HG03066 (cell line): ENCODE data around the gene SORBS1.

Experiments
- ATAC-seq: cut with Tn5 transposase; IDR thresholded peaks from one replicate; pipeline ENCODE4 v1.9.1; 2021; ENCODE audit warnings: low read depth; ENCODE audit not compliant: unreplicated experiment

SORBS1 gene

GRCh38 chr10:95280637-95281036 is 280.5 kb downstream of the SORBS1 start:
- ATAC-seq, result no peak

DNA sequence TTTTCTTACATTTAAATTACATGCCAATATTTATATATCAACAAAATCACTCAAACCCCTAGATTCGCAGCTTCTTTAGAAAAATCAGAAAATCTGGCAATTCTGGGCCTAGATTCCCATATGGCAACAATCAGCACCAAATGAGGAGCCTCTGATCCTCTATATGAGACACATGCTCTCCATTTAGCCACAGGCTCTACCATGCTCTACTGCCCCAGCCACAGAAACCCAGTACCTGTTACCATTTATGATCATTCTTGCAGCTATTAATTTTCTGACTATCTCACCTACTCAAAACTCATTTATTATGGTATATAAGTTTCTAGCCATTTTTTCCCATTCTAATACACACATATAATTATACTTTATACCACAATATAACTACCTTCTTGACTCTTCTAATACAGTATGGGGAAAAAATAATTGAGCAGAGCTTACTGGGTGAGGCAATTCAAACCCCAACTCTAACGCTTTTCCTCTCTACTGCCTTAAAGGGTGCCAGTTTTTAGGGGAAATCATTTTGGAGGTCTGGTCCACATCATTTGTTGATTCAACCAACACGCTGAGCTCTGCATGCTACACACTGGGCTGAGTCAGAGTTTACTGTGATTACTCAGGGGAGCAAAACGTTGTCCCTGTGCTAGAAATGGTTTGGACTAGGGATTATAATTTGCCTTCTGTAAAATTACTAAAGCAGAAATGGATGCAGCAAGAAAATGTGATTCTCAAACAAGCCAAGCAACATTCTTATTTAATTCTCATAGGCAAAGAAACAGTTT is 281.9 kb downstream of the SORBS1 start:
- no peak for ATAC-seq

DNA sequence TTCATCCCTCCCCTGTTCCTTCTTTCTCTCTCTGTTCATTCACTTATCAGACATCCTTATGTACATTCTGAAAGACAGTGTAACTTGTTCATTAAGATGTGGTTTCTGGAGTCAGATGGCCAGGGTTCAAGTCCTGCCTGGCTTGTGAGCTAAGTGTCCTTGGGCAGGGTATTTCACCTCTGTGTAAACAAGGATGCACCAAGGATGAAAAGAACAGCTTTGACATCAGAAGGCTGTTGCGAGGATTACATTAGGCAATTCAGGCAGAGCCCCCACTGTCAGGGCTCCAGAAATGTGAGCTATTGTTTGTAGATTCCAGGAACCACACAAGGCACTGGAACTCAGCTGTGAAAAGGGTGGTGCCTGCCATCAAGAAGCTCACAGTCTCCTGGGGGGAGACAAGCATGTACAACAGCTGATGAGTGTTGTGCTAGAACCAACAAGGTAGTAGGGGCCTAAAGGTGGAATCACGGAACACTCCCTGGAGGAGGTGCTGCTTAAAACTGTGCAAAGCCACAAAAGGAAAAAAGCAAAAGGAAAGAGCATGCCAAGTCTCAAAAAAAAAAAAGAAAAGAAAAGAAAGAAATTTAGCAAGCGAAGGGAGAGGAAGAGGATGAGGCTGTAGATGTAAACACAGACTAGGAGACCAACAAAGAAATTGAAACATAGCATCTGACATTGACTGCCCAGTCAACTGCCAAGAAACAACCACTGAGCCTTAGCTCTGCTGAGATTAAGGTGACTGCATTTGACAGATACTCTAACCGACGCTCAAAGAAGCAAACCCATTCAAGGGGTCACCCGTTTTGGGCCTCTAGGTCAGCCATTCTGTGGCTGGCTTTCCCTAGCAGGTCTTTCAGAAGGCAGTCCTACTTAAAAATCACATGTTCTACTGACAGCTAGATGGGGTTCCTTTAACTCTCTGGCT is 282.8 kb downstream of the SORBS1 start:
- no peak for ATAC-seq

- ATAC-seq, result no peak
Measured at GRCh38 chr10:95277614-95278013, 283.6 kb downstream of the SORBS1 start.

GRCh38 chr10:95277201-95277570 is 284.0 kb downstream of the SORBS1 start:
- ATAC-seq, result no peak

- ATAC-seq, result no peak
Measured at GRCh38 chr10:95276367-95277200, 284.6 kb downstream of the SORBS1 start.

GRCh38 chr10:95275726-95276366 is 285.3 kb downstream of the SORBS1 start:
- ATAC-seq, result no peak

DNA sequence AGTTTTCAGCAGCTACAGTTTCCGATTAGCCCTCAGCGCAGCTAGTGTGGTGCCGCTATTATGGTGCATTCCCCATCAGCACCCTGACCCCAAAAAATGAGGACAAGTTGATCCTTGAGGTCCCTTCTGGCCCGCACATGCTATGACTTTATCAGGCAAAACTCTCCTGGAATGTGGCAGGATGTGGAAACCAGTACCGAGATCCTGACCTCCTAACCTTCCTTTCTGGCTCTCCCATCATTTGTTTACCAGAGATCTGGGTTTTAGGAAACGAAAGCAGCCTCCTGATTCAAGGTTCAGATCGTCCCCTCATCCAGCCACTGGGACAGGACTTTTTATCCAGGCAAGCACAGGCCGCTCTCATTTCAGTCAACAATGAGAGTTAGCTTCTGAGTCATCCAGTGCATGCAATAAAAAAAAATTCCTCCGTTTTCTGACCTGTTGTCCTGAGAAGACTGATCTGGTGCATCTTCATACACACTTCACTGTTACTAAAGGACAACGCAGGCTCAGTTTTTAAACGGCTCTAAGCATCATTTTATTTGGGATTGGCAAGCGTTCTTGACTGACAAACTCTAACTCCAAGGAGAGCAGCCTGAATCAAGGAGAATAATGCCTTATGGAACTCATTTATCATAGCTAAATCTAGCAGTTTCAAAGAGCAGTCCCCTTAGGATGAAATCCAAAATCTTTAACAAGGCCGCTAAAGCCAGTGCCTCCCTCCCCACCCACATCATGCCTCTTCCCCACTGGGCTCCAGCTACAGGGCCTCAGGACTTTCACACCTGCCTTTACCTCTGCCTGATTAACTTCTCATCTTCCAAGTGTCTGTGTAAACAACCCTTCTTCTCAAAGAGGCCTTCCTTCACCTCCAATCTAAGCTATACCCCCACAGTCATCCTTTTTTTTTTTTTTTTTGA is 287.5 kb downstream of the SORBS1 start:
- ATAC-seq, result no peak

DNA sequence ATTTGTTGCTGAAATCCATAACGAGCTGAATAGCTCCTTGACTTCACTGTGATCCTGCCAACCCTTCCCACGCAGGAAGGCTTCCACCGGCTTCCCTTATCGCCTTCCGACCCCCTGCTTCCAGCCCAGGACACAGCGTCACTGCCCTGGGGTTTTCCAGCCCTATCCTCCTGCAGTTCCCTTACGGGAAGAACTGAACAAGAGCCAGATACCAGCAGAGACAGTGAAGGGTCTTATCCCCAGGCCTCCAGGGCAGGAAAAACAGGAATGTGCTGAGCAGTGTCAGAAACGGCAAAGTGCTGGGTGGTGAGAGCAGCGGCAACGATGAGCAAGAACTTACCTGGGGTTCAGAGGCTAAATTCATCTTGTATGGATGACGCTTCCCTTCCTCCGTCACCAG is 292.7 kb downstream of the SORBS1 start:
- no peak for ATAC-seq

DNA sequence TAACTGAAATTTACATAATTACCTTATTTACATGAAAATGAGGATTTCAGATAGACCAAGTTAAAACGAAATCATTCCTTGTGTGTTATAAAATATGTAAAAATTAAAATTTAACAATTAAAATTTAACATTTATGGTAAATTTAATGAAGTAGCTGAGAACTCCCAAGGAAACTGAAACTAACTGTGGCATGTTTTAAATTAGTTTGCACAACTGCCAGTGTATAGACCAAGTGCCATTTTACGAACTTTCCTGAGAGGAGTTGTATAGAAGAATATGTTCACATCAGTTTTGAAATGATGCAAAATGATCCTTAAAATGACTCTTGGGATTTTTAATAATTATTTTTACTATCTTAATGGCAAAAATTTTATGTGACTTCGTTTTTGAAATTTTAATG is 293.9 kb downstream of the SORBS1 start:
- no peak for ATAC-seq

DNA sequence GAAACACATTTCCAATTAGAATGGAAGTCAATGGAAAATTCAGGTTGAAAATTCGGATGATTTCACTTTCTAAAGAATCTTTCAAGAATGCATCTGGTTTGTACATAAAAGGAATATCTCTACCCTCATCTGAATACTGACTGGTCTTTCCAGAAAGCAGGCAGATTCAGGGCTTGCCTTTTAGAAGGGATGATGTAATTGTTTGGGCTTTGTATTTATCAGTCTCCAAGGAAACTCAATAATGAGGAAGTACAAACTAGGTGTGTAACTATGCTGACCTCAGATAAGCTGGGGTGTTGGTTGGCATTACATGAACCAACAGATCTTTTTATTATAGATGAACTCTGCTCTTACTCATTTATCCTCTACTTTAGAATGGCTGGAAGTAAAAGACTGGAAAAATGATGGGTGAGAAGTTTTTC is 294.5 kb downstream of the SORBS1 start:
- peak; percentile 84 for ATAC-seq

DNA sequence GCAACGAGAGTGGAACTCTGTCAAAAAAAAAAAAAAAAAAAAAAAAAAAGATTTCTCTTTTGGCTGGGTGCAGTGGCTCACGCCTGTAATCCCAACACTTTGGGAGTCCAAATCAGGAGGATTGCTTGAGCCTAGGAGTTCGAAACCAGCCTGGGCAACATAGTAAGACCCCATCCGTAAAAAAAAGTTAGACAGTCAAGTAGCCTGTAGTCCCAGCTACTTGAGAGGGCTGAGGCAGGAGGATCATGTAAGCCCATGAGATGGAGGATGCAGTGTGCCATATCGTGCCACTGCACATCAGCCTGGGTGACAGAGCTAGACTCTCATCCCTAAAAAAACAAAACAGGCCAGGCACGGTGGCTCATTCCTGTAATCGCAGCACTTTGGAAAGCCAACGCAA is 295.6 kb downstream of the SORBS1 start:
- no peak for ATAC-seq

- ATAC-seq, result no peak
Measured at GRCh38 chr10:95264227-95265051, 296.7 kb downstream of the SORBS1 start.

DNA sequence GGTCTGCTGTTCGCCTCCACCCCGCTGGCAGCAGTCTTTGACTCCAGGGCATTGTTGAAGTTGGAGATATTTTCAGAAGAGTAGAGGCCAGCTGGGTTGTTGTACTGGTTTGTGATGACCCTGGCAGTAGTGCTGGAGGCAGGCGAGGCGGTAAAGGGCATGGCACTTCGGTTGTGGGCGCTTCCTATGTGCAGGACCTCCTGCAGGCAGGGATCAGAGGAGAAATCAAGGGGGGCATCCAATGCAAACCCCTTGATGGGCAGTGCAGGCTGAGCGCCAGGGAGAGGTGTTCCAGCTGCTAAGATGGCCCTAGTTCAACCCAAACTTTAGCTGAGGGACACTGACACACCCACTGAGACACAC is 297.3 kb downstream of the SORBS1 start:
- ATAC-seq, result no peak

DNA sequence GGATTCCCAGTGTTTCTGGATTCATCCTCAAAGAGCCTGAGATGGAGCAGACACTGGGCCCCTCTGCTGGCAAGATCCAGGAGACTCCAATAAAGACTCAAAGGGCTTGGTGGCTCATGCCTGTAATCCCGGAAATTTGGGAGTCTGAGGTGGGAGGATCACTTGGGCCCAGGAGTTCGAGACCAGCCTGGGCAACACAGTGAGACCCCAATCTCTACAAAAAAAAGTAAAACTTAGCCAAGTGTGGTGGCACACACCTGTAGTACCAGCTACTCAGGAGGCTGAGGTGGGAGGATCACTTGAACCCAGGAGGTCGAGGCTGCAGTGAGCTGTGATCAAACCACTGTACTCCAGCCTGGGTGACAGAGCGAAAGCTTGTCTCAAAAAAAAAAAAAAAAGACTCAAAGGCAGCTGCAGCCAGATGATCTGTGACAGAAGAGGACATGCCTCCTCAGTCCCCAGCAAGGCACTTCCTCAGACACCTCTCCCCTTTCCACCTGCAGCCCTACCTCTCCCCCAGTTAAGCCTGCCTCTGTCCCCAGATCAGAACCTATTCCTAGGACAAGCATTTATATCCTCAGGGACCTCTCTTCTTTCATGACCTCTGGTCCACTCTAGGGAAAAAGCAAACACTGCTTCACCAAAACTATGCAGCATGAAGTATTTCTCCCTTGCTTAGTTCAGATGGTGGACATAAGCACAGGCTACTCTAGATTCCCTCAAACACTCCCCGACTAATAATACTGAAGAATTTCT is 298.2 kb downstream of the SORBS1 start:
- no peak for ATAC-seq

DNA sequence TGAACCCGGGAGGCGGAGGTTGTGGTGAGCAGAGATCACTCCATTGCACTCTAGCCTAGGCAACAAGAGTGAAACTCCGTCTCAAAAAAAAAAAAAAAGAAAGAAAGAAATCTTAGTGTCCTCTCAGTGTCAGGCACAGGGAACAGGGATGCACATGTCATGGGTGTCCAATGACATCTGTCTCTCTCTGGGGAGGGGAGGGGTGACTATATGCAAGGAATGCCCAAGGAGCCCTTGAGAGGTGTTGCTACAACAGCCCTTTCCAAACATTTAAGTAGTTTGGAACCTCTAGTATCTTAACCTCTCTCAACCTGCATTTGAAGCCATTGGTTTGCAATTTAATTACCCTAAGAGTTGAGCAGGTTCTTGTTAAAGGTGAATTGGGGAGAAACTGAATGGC is 299.2 kb downstream of the SORBS1 start:
- no peak for ATAC-seq
